ENCODE measurements around the gene ABHD18. TPM values are rescaled to one million over a fixed set of nuclear protein-coding genes. Genes with fewer than 3 reads are reported as not detected.

Gene ABHD18
- polyA plus RNA-seq, 1 of the 3 experiments (the other 2 are of a cell fraction) = 2.0 TPM

DNA sequence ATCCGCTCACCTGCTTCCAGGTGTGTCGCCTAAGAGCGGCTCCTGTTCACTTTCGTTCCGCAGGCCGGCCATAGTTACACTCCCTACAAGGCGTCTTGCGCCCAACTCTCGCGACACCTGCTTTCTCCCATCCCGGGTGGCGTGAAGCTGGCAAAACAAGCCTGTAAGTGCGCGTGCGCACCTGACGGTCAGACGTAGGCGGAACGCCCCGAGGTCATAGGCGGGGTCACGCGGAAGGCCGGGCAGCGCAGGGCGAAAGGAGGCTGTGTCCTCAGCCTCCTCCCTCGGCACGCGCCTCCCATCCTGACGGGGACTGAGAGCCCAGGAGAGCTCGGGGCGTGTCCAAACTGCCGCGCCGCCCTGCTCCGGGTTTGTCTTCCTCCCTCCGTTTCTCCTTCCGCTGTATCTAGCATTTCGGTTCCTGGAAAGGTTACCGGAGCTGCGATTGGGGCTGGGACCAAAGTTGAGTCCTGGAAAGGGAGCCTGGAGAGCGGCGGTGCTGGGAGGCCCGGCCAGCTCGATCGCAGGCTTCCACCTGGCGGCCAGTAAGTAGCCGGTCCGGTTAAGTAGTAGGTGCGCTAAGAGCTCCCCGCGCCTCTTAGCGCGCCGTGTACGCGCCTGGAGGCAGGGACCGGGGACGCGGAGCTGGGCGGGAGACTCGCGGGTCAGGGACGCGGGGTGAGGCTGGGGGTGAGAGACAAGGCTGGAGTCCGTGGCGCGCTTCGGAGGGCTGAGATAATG, at the start of gene ABHD18, which contains the start of gene MFSD8 (continued):
- TF ChIP-seq GABPA (IDR thresholded peaks at IDR 0.05; ENCODE audit: low read depth) = peak; percentile 65
- TF ChIP-seq FOXJ3 (CRISPR knock-in tag; IDR thresholded peaks at IDR 0.05) = 0 out of 2 replicates have a peak, but pooled peaks have one; percentile 6
- TF ChIP-seq SIN3A (IDR thresholded peaks at IDR 0.05; ENCODE audit: borderline replicate concordance, low read depth, low read length) = peak; percentile 69; the same call in 1 of the 2 replicates
- no peak for TF ChIP-seq GATA2 (CRISPR knock-in tag; IDR thresholded peaks at IDR 0.05)
- TF ChIP-seq POLR2AphosphoS5 (IDR thresholded peaks at IDR 0.05; ENCODE audit: low read depth, low read length) = peak; percentile 68; the same call in 1 of the 2 replicates
- TF ChIP-seq FOXM1 (IDR thresholded peaks at IDR 0.05; ENCODE audit: low read depth) = no peak
- TF ChIP-seq NRF1 (IDR thresholded peaks at IDR 0.05; ENCODE audit: low read depth, low read length) = peak; percentile 87
- no peak for TF ChIP-seq TEAD4 (IDR thresholded peaks at IDR 0.05; ENCODE audit: borderline replicate concordance, insufficient read depth)
- TF ChIP-seq, protein P1, sequence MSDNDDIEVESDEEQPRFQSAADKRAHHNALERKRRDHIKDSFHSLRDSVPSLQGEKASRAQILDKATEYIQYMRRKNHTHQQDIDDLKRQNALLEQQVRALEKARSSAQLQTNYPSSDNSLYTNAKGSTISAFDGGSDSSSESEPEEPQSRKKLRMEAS (IDR thresholded peaks at IDR 0.05; ENCODE audit: low read depth) = peak; percentile 71; the same call in 1 of the 2 replicates
- TF ChIP-seq, protein P2, sequence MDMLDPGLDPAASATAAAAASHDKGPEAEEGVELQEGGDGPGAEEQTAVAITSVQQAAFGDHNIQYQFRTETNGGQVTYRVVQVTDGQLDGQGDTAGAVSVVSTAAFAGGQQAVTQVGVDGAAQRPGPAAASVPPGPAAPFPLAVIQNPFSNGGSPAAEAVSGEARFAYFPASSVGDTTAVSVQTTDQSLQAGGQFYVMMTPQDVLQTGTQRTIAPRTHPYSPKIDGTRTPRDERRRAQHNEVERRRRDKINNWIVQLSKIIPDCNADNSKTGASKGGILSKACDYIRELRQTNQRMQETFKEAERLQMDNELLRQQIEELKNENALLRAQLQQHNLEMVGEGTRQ (IDR thresholded peaks at IDR 0.05; ENCODE audit: borderline replicate concordance, low read depth, low read length) = no peak
- no peak for TF ChIP-seq NFIC (IDR thresholded peaks at IDR 0.05; ENCODE audit: borderline replicate concordance)
- no peak for TF ChIP-seq EP300 (IDR thresholded peaks at IDR 0.05; ENCODE audit: borderline replicate concordance in 1 of 2, low read depth in 1 of 2, low read length in 1 of 2)

DNA sequence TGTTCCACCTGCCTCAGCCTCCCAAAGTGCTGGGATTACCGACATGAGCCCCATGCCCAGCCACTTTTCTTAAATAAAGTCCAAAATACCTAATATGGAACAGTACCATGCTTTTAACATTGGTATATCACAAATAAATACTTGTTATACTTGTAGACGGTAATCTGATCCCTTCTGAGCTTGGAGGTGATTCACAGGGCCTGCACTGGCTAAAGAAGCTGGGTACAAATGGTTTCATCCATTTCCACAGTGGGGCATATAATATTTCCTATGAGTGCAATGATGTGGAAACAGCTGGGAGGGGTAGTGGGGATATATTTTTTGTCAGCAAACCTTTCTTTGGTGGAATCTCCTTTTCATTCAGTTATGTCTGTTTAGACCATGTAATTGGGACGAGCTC, 48.7 kb upstream of the ABHD18 start:
- Histone ChIP-seq H4K20me1 (ENCODE audit: insufficient read depth) (no peaks in the 10 kb centered on the region), H2AFZ (ENCODE audit: low read depth) (no peak overlapping the region), H3K27ac (ENCODE audit: low read depth in 2 of 2, low read length in 1 of 2) (no peak overlapping the region), H3K27me3 (ENCODE audit: insufficient read depth) (no peaks in the 10 kb centered on the region), H3K4me1 (ENCODE audit: control insufficient read depth in 1 of 2, insufficient read depth in 2 of 2, low read depth in 1 of 2, low read length in 1 of 2) (no peaks in the 10 kb centered on the region), H3K9ac (no peak overlapping the region), H3K9me2 (no peaks in the 10 kb centered on the region), H3K79me2 (ENCODE audit: insufficient read depth) (no peaks in the 10 kb centered on the region), H3F3A (replicated peaks; ENCODE audit: insufficient read depth) (peaks cover 14% of the 10 kb centered on the region), H3K4me2 (no peak overlapping the region), H3K4me3 (ENCODE audit: low read depth in 2 of 2, low read length in 1 of 2) (no peak overlapping the region), H3K36me3 (replicated peaks in 1 of 2; ENCODE audit: control insufficient read depth in 1 of 2, insufficient read depth in 2 of 2, low read length in 1 of 2) (peaks cover 32 to 44% of the 10 kb centered on the region in 2 experiments), H3K9me3 (no peaks in the 10 kb centered on the region)
- WGBS (ENCODE audit: low lambda C conversion rate) = 98% methylated on average over 3 of the region's 3 CpGs
- CTCF ChIA-PET = interaction anchor here (1.1 to 1.5 kb wide), 3 partner anchors 19 to 84 kb away, joined by 3 read pairs; partner anchors contain the start of genes ABHD18 and MFSD8
- POLR2A ChIA-PET = no interaction called here
- no peak for DNase-seq
- TF ChIP-seq RXRA (IDR thresholded peaks at IDR 0.05; ENCODE audit: borderline replicate concordance, low read depth) (no peak), TAF1 (IDR thresholded peaks at IDR 0.05; ENCODE audit: borderline replicate concordance, low read depth, low read length) (no peak), POLR2AphosphoS5 (IDR thresholded peaks at IDR 0.05; ENCODE audit: low read depth, low read length) (no peak), NFIC (IDR thresholded peaks at IDR 0.05; ENCODE audit: borderline replicate concordance) (no peak), RCOR1 (IDR thresholded peaks at IDR 0.05; ENCODE audit: low read length) (no peak), SMC3 (IDR thresholded peaks at IDR 0.05; ENCODE audit: low read depth, low read length) (no peak), YY1 (IDR thresholded peaks at IDR 0.05; ENCODE audit: low read depth) (no peak), MXI1 (IDR thresholded peaks at IDR 0.05; ENCODE audit: low read depth, low read length) (no peak), RAD21 (IDR thresholded peaks at IDR 0.05; ENCODE audit: low read length) (no peak), FOXM1 (IDR thresholded peaks at IDR 0.05; ENCODE audit: low read depth) (no peak)
- TF ChIP-seq, protein P3, sequence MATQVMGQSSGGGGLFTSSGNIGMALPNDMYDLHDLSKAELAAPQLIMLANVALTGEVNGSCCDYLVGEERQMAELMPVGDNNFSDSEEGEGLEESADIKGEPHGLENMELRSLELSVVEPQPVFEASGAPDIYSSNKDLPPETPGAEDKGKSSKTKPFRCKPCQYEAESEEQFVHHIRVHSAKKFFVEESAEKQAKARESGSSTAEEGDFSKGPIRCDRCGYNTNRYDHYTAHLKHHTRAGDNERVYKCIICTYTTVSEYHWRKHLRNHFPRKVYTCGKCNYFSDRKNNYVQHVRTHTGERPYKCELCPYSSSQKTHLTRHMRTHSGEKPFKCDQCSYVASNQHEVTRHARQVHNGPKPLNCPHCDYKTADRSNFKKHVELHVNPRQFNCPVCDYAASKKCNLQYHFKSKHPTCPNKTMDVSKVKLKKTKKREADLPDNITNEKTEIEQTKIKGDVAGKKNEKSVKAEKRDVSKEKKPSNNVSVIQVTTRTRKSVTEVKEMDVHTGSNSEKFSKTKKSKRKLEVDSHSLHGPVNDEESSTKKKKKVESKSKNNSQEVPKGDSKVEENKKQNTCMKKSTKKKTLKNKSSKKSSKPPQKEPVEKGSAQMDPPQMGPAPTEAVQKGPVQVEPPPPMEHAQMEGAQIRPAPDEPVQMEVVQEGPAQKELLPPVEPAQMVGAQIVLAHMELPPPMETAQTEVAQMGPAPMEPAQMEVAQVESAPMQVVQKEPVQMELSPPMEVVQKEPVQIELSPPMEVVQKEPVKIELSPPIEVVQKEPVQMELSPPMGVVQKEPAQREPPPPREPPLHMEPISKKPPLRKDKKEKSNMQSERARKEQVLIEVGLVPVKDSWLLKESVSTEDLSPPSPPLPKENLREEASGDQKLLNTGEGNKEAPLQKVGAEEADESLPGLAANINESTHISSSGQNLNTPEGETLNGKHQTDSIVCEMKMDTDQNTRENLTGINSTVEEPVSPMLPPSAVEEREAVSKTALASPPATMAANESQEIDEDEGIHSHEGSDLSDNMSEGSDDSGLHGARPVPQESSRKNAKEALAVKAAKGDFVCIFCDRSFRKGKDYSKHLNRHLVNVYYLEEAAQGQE (IDR thresholded peaks at IDR 0.05; ENCODE audit: low read depth, low read length) = no peak
- TF ChIP-seq, protein P4, sequence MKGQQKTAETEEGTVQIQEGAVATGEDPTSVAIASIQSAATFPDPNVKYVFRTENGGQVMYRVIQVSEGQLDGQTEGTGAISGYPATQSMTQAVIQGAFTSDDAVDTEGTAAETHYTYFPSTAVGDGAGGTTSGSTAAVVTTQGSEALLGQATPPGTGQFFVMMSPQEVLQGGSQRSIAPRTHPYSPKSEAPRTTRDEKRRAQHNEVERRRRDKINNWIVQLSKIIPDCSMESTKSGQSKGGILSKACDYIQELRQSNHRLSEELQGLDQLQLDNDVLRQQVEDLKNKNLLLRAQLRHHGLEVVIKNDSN (IDR thresholded peaks at IDR 0.05; ENCODE audit: borderline replicate concordance, low read depth) = no peak
- TF ChIP-seq, protein P5, sequence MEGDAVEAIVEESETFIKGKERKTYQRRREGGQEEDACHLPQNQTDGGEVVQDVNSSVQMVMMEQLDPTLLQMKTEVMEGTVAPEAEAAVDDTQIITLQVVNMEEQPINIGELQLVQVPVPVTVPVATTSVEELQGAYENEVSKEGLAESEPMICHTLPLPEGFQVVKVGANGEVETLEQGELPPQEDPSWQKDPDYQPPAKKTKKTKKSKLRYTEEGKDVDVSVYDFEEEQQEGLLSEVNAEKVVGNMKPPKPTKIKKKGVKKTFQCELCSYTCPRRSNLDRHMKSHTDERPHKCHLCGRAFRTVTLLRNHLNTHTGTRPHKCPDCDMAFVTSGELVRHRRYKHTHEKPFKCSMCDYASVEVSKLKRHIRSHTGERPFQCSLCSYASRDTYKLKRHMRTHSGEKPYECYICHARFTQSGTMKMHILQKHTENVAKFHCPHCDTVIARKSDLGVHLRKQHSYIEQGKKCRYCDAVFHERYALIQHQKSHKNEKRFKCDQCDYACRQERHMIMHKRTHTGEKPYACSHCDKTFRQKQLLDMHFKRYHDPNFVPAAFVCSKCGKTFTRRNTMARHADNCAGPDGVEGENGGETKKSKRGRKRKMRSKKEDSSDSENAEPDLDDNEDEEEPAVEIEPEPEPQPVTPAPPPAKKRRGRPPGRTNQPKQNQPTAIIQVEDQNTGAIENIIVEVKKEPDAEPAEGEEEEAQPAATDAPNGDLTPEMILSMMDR (IDR thresholded peaks at IDR 0.05) = no peak
- TF ChIP-seq, protein P2 (IDR thresholded peaks at IDR 0.05; ENCODE audit: borderline replicate concordance, low read depth, low read length) = no peak
